ENCODE results near the gene KRT9.
"Not testable (repeated sequence)": the region's sequence is repeated elsewhere in the genome, so short reads cannot be mapped to it uniquely, and the experiment has no call there.

Gene KRT9

GRCh38 chr17:41613277-41614082 lies 41.6 kb upstream of the KRT9 start:
- no peak overlapping the region for H3K27ac ChIP-seq
- no peak for TF ChIP-seq CTCF (IDR thresholded peaks at IDR 0.05)

GRCh38 chr17:41612376-41613160 lies 40.7 kb upstream of the KRT9 start, which contains the start of gene KRT16:
TSS of gene KRT16 (minus strand) at chr17:41612767. CDS start at chr17:41612688, 79 bp downstream.
- H3K36me3 ChIP-seq; H3K4me1 ChIP-seq (ENCODE audit: control insufficient read depth in 1 of 2, insufficient read depth in 1 of 2, low read depth in 1 of 2, low read length in 1 of 2); H3K9me3 ChIP-seq; H3K27ac ChIP-seq; H3K4me3 ChIP-seq (ENCODE audit: low read depth in 1 of 2, low read length in 1 of 2): not testable (repeated sequence)
- peaks cover 17% of the 10 kb centered on the region for H3K27me3 ChIP-seq

More at GRCh38 chr17:41613277-41614082, 41.6 kb upstream of the KRT9 start:
- no peaks in the 10 kb centered on the region for H3K4me1 ChIP-seq (ENCODE audit: control insufficient read depth in 1 of 2, insufficient read depth in 1 of 2, low read depth in 1 of 2, low read length in 1 of 2)
- no peak overlapping the region for H3K4me3 ChIP-seq (ENCODE audit: low read depth in 1 of 2, low read length in 1 of 2)
- no peaks in the 10 kb centered on the region for H3K36me3 ChIP-seq
- no peaks in the 10 kb centered on the region for H3K9me3 ChIP-seq
- H3K27me3 ChIP-seq = peaks cover 17% of the 10 kb centered on the region

GRCh38 chr17:41610965-41611640 lies 39.2 kb upstream of the KRT9 start:
- no peaks in the 10 kb centered on the region for H3K36me3 ChIP-seq
- no peak for TF ChIP-seq CTCF (IDR thresholded peaks at IDR 0.05)
- no peak overlapping the region for H3K4me3 ChIP-seq (ENCODE audit: low read depth in 1 of 2, low read length in 1 of 2)
- H3K27me3 ChIP-seq = peaks cover 17% of the 10 kb centered on the region
- no peak overlapping the region for H3K27ac ChIP-seq
- no peaks in the 10 kb centered on the region for H3K9me3 ChIP-seq
- no peaks in the 10 kb centered on the region for H3K4me1 ChIP-seq (ENCODE audit: control insufficient read depth in 1 of 2, insufficient read depth in 1 of 2, low read depth in 1 of 2, low read length in 1 of 2)

GRCh38 chr17:41610061-41610517 lies 38.2 kb upstream of the KRT9 start:
- H3K9me3 ChIP-seq; H3K27ac ChIP-seq; H3K36me3 ChIP-seq; H3K4me3 ChIP-seq (ENCODE audit: low read depth in 1 of 2, low read length in 1 of 2); H3K4me1 ChIP-seq (ENCODE audit: control insufficient read depth in 1 of 2, insufficient read depth in 1 of 2, low read depth in 1 of 2, low read length in 1 of 2): not testable (repeated sequence)
- H3K27me3 ChIP-seq = peaks cover 17% of the 10 kb centered on the region

GRCh38 chr17:41606930-41607329 lies 35.1 kb upstream of the KRT9 start:
- H3K4me1 ChIP-seq (ENCODE audit: control insufficient read depth in 1 of 2, insufficient read depth in 1 of 2, low read depth in 1 of 2, low read length in 1 of 2); H3K9me3 ChIP-seq; H3K36me3 ChIP-seq; H3K27ac ChIP-seq; H3K4me3 ChIP-seq (ENCODE audit: low read depth in 1 of 2, low read length in 1 of 2): not testable (repeated sequence)
- H3K27me3 ChIP-seq = peaks cover 17% of the 10 kb centered on the region

- no peaks in the 10 kb centered on the region for H3K36me3 ChIP-seq
- H3K4me3 ChIP-seq (ENCODE audit: low read depth in 1 of 2, low read length in 1 of 2) = no peak overlapping the region
- no peak overlapping the region for H3K27ac ChIP-seq
- H3K4me1 ChIP-seq (ENCODE audit: control insufficient read depth in 1 of 2, insufficient read depth in 1 of 2, low read depth in 1 of 2, low read length in 1 of 2) = no peaks in the 10 kb centered on the region
- no peak for TF ChIP-seq CTCF (IDR thresholded peaks at IDR 0.05)
- H3K9me3 ChIP-seq = no peaks in the 10 kb centered on the region
- H3K27me3 ChIP-seq = no peaks in the 10 kb centered on the region
Observed at GRCh38 chr17:41602524-41602923, 30.7 kb upstream of the KRT9 start.
